Astrocyte of the cerebellum (primary cell): ENCODE results near the gene NFATC2.

ENCODE experiments used
- DNase-seq: peaks from one replicate; pipeline ENCODE4 v3.0.0-alpha.2; 2011; ENCODE audit warnings: low read depth
- H3K4me3 ChIP-seq: 2 replicates; pipeline ENCODE4 v1.5.1; 2011; ENCODE audit warnings: mild to moderate bottlenecking, low read depth, low read length, moderate library complexity
- CTCF ChIP-seq: IDR thresholded peaks from 2 replicates; pipeline ENCODE4 v1.5.1; 2012; ENCODE audit warnings: low read length, low read depth, moderate library complexity, mild to moderate bottlenecking; ENCODE audit errors: missing control alignments
- in situ Hi-C: cut with HindIII; loops from 2 replicates; pipeline ENCODE4 v1.10.0; 2017; ENCODE audit warnings: low sequenced_read_pairs

The NFATC2 gene

GRCh38 chr20:51522207-51522606 lies 20.3 kb downstream of the NFATC2 start:
- DNase-seq = no peak
- no peak overlapping the region for H3K4me3 ChIP-seq
- in situ Hi-C loops = no loop called here
- no peak for TF ChIP-seq CTCF

GRCh38 chr20:51517839-51518238 lies 24.7 kb downstream of the NFATC2 start:
- no peak for DNase-seq
- H3K4me3 ChIP-seq = no peak overlapping the region
- in situ Hi-C loops = no loop called here
- TF ChIP-seq CTCF = no peak

- TF ChIP-seq CTCF = no peak
- DNase-seq = no peak
- no peak overlapping the region for H3K4me3 ChIP-seq
- in situ Hi-C loops = no loop called here
Observed at GRCh38 chr20:51516855-51517254, 25.7 kb downstream of the NFATC2 start.

- H3K4me3 ChIP-seq = no peak overlapping the region
- TF ChIP-seq CTCF = no peak
- in situ Hi-C loops = no loop called here
- DNase-seq = no peak
Observed at GRCh38 chr20:51514836-51515235, 27.7 kb downstream of the NFATC2 start.

GRCh38 chr20:51514249-51514648 lies 28.3 kb downstream of the NFATC2 start:
- no peak for TF ChIP-seq CTCF
- H3K4me3 ChIP-seq = no peak overlapping the region
- DNase-seq = no peak
- in situ Hi-C loops = no loop called here

GRCh38 chr20:51513545-51513944 lies 29.0 kb downstream of the NFATC2 start:
- H3K4me3 ChIP-seq = no peak overlapping the region
- in situ Hi-C loops = no loop called here
- no peak for TF ChIP-seq CTCF
- no peak for DNase-seq

- no peak overlapping the region for H3K4me3 ChIP-seq
- no peak for DNase-seq
- no peak for TF ChIP-seq CTCF
- in situ Hi-C loops = no loop called here
Observed at GRCh38 chr20:51512645-51513044, 29.9 kb downstream of the NFATC2 start.
